Left lobe of liver (tissue), 2 donors: ENCODE results near the gene BTBD2. TPM values are rescaled to one million over a fixed set of nuclear protein-coding genes. Genes with fewer than 3 reads are reported as not detected.
A peak's percentile ranks its signal among the peaks of the same experiment; 100 is the strongest.
"Not testable (repeated sequence)": the region's sequence is repeated elsewhere in the genome, so short reads cannot be mapped to it uniquely, and the experiment has no call there.

Experiments
- ATAC-seq: fragments of 200-7000 bp; cut with Tn5 transposase; one replicate; pipeline ENCODE4 v1.9.1; 2020; ENCODE audit warnings: mild to moderate bottlenecking, moderate library complexity
- DNase-seq: peaks from one replicate; pipeline ENCODE4 v3.0.0-alpha.2; 2020; ENCODE audit warnings: low spot score
- total RNA-seq: library from RNA; stranded (reverse); gene quantifications from one replicate; pipeline ENCODE4 v1.2.1, GENCODE V29; 2021
- donor health status: DM: no; HTN: no; CAD: no; lungs with moderate emphysema.
- donor health status: DM: no; HTN: yes; CAD: no.

The BTBD2 gene
- total RNA-seq, 1 donor from 2014 or later, result 25.9 TPM

GRCh38 chr19:2040647-2041432 is 25.3 kb upstream of the BTBD2 start:
- ATAC-seq (no peak), DNase-seq (no peak)

GRCh38 chr19:2039959-2040646 is 24.6 kb upstream of the BTBD2 start:
- DNase-seq (peak; percentile 55), ATAC-seq (no peak)

GRCh38 chr19:2039089-2039958 is 23.8 kb upstream of the BTBD2 start:
- ATAC-seq, result no peak

GRCh38 chr19:2038284-2039088 is 23.0 kb upstream of the BTBD2 start:
- DNase-seq, result no peak
- no peak for ATAC-seq

More at GRCh38 chr19:2039089-2039958, 23.8 kb upstream of the BTBD2 start:
- no peak for DNase-seq

GRCh38 chr19:2037651-2038255 is 22.2 kb upstream of the BTBD2 start:
- peak; percentile 44 for DNase-seq
- ATAC-seq, result no peak

- ATAC-seq (no peak), DNase-seq (no peak)
Observed at GRCh38 chr19:2036424-2036823, 20.9 kb upstream of the BTBD2 start.

- DNase-seq, result no peak
- ATAC-seq, result no peak
Observed at GRCh38 chr19:2035590-2035991, 20.1 kb upstream of the BTBD2 start.

- no peak for DNase-seq
- peak; percentile 27 for ATAC-seq
Observed at GRCh38 chr19:2034729-2035589, 19.4 kb upstream of the BTBD2 start.

- not testable (repeated sequence) for DNase-seq, ATAC-seq
Observed at GRCh38 chr19:2034253-2034652, 18.7 kb upstream of the BTBD2 start.

GRCh38 chr19:2033825-2034159 is 18.3 kb upstream of the BTBD2 start:
- no peak for ATAC-seq
- no peak for DNase-seq

- no peak for ATAC-seq
- DNase-seq, result no peak
Observed at GRCh38 chr19:2033115-2033824, 17.8 kb upstream of the BTBD2 start.

GRCh38 chr19:2032296-2032941 is 16.9 kb upstream of the BTBD2 start:
- DNase-seq (peak; percentile 99), ATAC-seq (peak; percentile 86)

GRCh38 chr19:2027361-2027760 is 11.8 kb upstream of the BTBD2 start:
- DNase-seq (no peak), ATAC-seq (peak; percentile 65)

GRCh38 chr19:2026770-2027169 is 11.3 kb upstream of the BTBD2 start:
- DNase-seq (peak; percentile 76), ATAC-seq (peak; percentile 75)

- DNase-seq (no peak), ATAC-seq (no peak)
Observed at GRCh38 chr19:2022289-2022688, 6.8 kb upstream of the BTBD2 start.

- no peak for DNase-seq
- ATAC-seq, result no peak
Observed at GRCh38 chr19:2021453-2022140, 6.1 kb upstream of the BTBD2 start.

GRCh38 chr19:2018752-2019151 is 3.2 kb upstream of the BTBD2 start:
- DNase-seq (no peak), ATAC-seq (no peak)
